Activated naive CD8-positive, alpha-beta T cell treated with anti-CD3 and anti-CD28 coated beads, Interleukin-2, amount 10 ng/mL, durations not matched to agents 7 days and 5 days (primary cell): ENCODE results near the gene SLC35B1. TPM values are rescaled to one million over a fixed set of nuclear protein-coding genes. Genes with fewer than 3 reads are reported as not detected.

ENCODE experiments used
- ATAC-seq: fragments of 150-1000 bp; cut with Tn5 transposase; one replicate; pipeline ENCODE4 v1.10.0; 2021; ENCODE audit warnings: low read depth, moderate library complexity
- POLR2A ChIA-PET: fragments of 350-600 bp; sonication (Branson Sonifier 250); formaldehyde crosslinking; loops from one replicate; lab custom pipeline; 2021; ENCODE audit warnings: antibody characterized with exemption; lab: Charles Lee
- DNase-seq: peaks from one replicate; pipeline ENCODE4 v3.0.0; 2021
- H3K27ac Mint-ChIP-seq: one replicate; pipeline ENCODE4 v1.8.0; 2022; ENCODE audit warnings: mild to moderate bottlenecking, mixed read lengths
- H3K27me3 Mint-ChIP-seq: one replicate; pipeline ENCODE4 v1.8.0; 2022; ENCODE audit warnings: mild to moderate bottlenecking, moderate library complexity, mixed read lengths
- H3K36me3 Mint-ChIP-seq: one replicate; pipeline ENCODE4 v1.8.0; 2021; ENCODE audit warnings: mild to moderate bottlenecking, mixed read lengths
- H3K4me1 Mint-ChIP-seq: one replicate; pipeline ENCODE4 v1.8.0; 2021; ENCODE audit warnings: mixed read lengths
- H3K4me3 Mint-ChIP-seq: one replicate; pipeline ENCODE4 v1.8.0; 2022; ENCODE audit warnings: mild to moderate bottlenecking, moderate library complexity, mixed read lengths
- H3K9me3 Mint-ChIP-seq: one replicate; pipeline ENCODE4 v1.8.0; 2021; ENCODE audit warnings: mixed read lengths
- total RNA-seq, 2 experiments: library from RNA; stranded (reverse); gene quantifications; one replicate each; pipeline ENCODE4 v1.2.3, GENCODE V29; 2021

SLC35B1 gene
- total RNA-seq, 2 experiments from 2014 or later = 45.9 to 48.5 TPM

DNA sequence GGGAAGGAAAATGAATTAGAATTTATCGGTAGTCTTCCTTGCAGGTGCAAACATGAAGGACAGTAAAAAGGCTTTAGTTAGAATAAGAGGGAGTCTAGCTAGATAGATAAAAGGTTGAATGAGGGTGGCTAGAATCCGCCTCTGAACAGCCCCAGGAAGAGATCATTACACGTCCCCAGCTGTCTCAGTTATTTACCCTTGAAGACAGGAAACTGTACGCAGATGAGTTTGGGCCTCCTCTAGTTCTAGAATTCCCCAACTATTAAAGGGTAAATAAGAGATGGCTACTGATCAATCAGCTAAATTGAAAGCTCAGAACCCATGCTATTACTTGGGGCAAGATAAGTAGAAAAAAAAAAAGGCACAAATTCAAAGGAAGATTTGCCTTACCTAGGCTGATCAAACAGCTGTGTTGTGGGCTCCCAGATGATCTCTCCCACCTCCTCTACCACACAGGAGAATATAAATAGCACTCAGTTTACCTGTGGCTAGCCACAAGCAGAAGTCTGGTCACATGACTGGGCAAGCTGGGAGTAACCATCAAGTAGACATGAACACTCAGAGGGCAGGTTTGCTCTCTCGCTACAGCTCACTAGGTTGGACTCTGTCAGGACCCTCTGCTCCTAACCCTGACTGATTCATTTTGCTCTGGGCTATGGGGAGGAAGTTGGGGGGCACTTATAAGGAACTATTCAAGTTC is 39.2 kb upstream of the SLC35B1 start:
- Mint-ChIP-seq H3K9me3 (no peaks in the 10 kb centered on the region), H3K4me3 (peak overlapping the region; percentile 79)

DNA sequence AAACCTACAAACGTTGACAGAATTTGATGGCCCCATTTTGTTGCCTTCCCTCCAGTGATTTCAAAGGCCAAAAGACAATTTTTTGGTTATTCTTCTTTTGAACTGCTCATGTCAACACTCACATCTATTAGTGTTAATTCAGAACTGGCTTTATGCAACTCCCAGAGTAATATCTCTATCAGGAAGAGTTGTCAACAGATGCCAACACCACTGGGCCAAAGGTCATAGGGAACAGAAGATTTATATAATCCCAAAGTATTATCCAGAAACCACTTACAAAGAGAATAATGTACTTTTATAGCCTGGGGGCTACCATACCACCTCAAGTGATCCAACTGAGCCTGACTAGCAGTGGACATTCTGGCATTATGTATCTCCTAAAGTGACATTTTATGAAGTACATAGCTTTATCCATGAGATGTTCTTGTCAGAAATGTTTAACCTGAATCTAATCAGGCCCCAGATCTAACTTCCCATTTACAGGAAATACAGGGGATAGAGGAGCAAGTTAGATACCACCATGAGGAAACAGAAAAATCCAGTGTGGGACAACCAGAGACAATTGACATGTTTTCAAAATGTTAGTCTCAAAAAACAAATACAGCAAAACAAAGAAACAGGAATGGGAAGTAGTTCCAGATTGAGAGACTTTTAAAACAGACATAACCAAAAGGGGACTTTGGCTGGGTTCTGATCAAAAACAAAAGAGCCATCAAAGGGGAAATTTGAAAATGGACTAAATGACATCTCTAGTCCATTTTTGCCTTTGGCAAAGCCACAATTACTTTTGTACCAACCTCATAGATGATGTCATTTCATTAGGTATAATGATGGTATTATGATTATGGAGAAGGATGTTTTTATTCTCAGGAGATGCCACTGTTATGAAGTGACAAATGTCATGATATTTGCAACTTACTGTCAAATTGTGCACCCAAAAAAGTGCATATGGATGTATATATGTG is 37.7 kb upstream of the SLC35B1 start:
- Mint-ChIP-seq H3K9me3 (no peaks in the 10 kb centered on the region), H3K27me3 (no peaks in the 10 kb centered on the region), H3K27ac (peak overlapping the region; percentile 85), H3K4me1 (peaks cover 75% of the 10 kb centered on the region), H3K36me3 (peaks cover 20% of the 10 kb centered on the region), H3K4me3 (peak overlapping the region; percentile 79)
- POLR2A ChIA-PET = interaction anchor here (5.3 kb wide), 1 partner anchor 17 kb away, joined by 76 read pairs; the partner anchor contains the start of gene FAM117A
- DNase-seq (no peak), ATAC-seq (no peak)

More for the DNA sequence above, 39.2 kb upstream of the SLC35B1 start:
- Mint-ChIP-seq H3K27me3 (no peaks in the 10 kb centered on the region), H3K4me1 (peaks cover 60% of the 10 kb centered on the region), H3K27ac (peak overlapping the region; percentile 85), H3K36me3 (peaks cover 20% of the 10 kb centered on the region)
- POLR2A ChIA-PET = interaction anchor here (0.6 to 5.3 kb wide), 9 partner anchors 9 to 41 kb away, joined by 3 to 76 read pairs (median 5); partner anchors contain the start of genes FAM117A, KAT7 and SLC35B1
- ATAC-seq (peak; percentile 71), DNase-seq (no peak)

DNA sequence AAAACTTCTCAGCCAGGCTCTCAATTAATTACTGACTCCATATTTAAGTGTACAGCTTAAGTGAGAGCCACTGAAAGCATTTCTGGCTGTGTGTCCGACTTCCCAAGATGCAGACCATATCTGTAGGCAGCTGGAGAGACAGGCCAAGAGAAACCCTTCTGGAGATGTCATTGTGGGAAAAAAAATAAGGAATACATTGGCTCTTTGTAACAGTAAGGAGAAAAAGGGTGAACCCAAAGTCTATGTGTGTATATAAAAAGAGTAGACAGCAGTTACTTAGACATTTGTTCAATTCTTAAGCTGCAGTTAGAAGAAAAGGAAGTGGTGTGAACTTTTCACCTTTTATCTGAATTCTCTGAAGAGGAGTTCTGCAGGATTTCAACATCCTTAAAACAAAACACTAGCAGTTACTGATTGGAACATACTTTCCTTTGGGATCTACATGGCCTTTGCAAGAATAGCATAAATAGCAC is 34.4 kb upstream of the SLC35B1 start:
- DNase-seq (no peak), ATAC-seq (no peak)
- Mint-ChIP-seq H3K36me3 (peaks cover 27% of the 10 kb centered on the region), H3K4me3 (peak overlapping the region; percentile 92), H3K27ac (peak overlapping the region; percentile 99), H3K27me3 (no peaks in the 10 kb centered on the region), H3K4me1 (peaks cover 74% of the 10 kb centered on the region), H3K9me3 (no peaks in the 10 kb centered on the region)
- POLR2A ChIA-PET = interaction anchor here (1.4 to 5.7 kb wide), 3 partner anchors 20 to 46 kb away, joined by 5 to 68 read pairs (median 7); partner anchors contain the start of genes FAM117A, KAT7 and SLC35B1

DNA sequence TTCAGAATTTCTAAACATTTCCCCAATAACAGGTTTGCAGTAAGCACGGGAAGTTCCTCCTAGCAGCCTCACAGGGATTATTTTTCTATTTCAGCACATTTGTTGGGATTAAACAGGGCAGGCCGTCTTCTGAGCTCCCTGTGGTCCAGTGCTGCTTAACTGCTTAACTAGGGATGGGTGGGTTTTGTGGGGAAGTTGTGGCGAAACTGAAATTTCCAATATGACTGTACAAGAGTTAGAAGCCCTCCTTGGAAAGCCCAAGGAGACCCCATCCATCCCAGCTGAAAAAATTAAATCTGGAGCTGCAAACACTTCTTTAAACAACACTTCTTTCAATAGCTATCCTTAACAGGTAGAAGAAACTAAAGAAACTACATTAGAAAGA is 33.9 kb upstream of the SLC35B1 start:
- Mint-ChIP-seq H3K4me1 (peaks cover 69% of the 10 kb centered on the region), H3K9me3 (no peaks in the 10 kb centered on the region), H3K27me3 (no peaks in the 10 kb centered on the region), H3K4me3 (peak overlapping the region; percentile 92), H3K27ac (peak overlapping the region; percentile 99), H3K36me3 (peaks cover 27% of the 10 kb centered on the region)
- ATAC-seq (no peak), DNase-seq (no peak)
- POLR2A ChIA-PET = interaction anchor here (0.8 to 5.7 kb wide), 3 partner anchors 21 to 47 kb away, joined by 3 to 68 read pairs (median 7); partner anchors contain the start of genes FAM117A, KAT7 and SLC35B1

DNA sequence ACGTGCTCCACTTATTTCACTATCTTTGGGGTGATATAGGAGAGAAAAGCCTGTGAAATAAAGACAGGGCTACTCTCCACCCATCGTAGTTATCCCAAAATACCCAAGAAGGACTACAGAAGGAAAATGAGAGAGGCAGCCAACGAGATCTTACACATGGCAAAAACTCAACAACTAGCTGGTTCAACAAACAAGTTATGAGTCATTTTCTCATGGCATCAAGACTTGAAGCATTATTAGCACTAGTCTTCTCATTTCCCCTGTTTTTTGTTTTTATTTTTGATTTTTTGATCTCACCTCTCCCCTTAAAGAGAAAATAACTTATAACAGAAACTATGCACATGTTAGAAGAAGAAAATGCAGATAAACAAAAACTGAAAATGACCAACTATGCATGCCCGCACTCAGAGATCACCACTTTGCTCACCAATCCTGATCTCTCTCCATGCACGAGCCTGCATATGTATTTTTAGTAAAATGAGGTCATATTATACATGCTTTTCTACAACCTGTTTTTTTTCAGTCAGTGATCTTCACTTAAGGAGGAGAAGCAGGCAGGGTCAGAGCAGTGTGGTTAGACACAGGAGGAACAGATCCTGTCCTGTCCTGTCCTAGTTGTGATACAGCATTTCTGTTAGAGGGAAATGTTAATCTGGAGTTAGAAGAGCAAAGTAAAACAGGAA is 33.4 kb upstream of the SLC35B1 start:
- Mint-ChIP-seq H3K27ac (peak overlapping the region; percentile 99), H3K9me3 (no peaks in the 10 kb centered on the region), H3K27me3 (no peaks in the 10 kb centered on the region), H3K4me3 (peak overlapping the region; percentile 92), H3K36me3 (peaks cover 30% of the 10 kb centered on the region), H3K4me1 (peaks cover 66% of the 10 kb centered on the region)
- POLR2A ChIA-PET = interaction anchor here (0.6 to 5.7 kb wide), 5 partner anchors 12 to 54 kb away, joined by 3 to 68 read pairs (median 4); partner anchors contain the start of genes FAM117A, KAT7 and SLC35B1
- DNase-seq (no peak), ATAC-seq (no peak)

DNA sequence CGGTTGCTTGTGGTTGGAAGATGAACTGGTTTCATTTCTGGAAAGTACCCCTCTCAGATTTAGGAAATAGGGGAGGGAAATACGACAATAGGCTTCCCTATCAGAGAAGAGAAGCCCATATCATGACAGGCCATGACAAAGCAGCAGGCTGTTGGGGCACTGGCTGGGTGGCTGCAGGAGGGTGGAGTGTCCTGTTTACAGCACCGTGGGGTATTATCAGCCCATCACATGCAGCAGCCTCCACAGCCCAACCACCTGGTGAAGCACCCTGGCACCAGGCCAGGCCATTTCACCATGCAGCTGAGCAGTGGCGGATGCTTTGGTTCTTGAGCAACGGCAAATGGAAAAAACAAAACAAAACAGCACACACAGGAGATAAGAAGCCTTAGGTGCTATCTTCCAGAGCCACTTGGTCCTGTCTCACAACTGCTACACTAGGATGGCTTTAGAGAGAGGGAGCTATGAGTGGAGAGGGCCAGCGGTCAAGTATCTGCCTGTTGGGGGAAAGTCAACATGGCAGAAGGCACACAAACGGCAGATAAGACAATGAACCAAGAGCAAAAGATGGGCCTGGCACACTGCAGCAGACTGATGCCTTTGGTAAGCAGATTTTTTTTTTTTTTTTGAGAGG is 32.0 kb upstream of the SLC35B1 start:
- Mint-ChIP-seq H3K9me3 (no peaks in the 10 kb centered on the region), H3K36me3 (peaks cover 24% of the 10 kb centered on the region), H3K4me1 (peaks cover 55% of the 10 kb centered on the region), H3K4me3 (peak overlapping the region; percentile 92), H3K27ac (peak overlapping the region; percentile 99), H3K27me3 (no peaks in the 10 kb centered on the region)
- POLR2A ChIA-PET = interaction anchor here (1.0 to 5.7 kb wide), 7 partner anchors 9 to 78 kb away, joined by 3 to 68 read pairs (median 5); partner anchors contain the start of genes FAM117A, KAT7, SLC35B1 and SPOP
- peak; percentile 96 for ATAC-seq
- DNase-seq = peak; percentile 81

DNA sequence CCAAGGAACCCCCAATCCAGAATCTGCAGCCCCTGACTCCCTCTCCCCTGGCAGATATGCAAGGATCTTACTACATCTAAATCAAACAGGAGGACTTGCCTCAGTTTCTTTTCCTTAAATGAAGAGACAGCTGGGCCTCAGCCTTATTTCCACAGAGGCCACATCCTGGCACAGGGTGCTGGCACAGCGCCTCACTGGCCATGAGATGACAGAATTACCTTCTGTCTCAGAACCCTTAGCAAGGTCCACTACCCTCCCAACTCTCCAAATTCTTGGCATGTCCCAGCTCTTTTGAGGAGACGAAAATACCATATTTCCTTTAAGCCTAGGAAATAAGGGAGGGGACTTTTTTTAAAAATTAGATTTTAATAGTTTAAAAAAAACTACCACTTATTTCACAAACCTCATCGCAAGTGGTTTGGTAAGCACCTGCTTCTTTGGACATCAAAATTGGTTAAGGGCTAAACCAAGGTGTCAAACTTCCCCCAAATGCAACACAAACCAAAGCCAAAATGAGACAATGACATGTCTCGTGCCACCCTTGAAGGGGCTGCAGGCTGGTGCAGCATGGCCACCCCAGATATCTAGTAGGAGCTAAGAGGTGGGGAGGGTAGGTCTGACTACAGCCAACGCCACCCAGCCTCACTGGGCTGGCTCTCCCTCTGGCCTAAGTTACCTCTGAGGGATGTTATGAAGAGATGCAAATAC is 30.8 kb upstream of the SLC35B1 start:
- POLR2A ChIA-PET = interaction anchor here (1.0 to 5.7 kb wide), 6 partner anchors 9 to 80 kb away, joined by 4 to 68 read pairs (median 4); partner anchors contain the start of genes FAM117A and SLC35B1
- Mint-ChIP-seq H3K27ac (peak overlapping the region; percentile 99), H3K27me3 (no peaks in the 10 kb centered on the region), H3K4me3 (peak overlapping the region; percentile 92), H3K4me1 (peaks cover 55% of the 10 kb centered on the region), H3K36me3 (peaks cover 25% of the 10 kb centered on the region), H3K9me3 (no peaks in the 10 kb centered on the region)
- DNase-seq (no peak), ATAC-seq (no peak)

DNA sequence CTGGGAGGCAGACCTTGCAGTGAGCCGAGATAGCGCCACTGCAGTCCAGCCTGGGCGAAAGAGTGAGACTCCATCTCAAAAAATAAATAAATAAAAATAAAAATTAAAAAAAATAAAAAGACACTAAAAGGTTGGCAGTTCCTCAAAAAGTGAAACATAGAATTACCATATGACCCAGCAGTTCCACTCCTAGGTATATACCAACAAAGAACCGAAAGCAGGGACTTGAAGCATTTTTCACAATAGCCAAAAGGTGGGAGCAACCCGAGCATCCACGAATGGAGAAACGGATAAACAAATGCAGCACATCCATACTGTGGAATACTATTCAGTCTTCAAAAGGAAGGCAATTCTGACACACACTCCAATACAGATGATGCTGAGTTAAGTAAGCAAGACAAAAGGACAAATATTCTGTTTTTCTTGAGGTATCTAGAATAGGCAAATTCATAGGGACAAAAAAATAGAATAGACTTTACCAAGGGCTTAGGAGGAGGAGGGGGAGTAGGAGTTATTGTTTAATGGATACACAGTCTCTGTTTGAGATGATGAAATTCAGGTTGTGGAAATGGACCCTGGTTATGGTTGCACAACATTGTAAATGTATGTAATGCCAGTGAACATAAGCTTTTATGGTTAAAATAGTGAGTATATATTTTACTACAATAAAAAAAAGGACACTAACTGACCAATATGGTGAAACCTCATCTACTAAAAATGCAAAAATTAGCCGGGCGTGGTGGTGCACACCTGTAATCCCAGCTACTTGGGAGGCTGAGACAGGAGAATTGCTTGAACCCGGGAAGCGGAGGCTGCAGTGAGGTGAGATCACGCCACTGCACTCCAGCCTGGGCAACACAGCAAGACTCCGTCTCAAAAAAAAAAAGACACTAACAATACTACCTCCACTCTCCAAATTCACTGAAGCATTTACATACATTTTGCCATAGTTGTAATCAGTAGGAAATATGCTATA is 27.0 kb upstream of the SLC35B1 start:
- POLR2A ChIA-PET = no interaction called here
- Mint-ChIP-seq H3K36me3 (peaks cover 31% of the 10 kb centered on the region), H3K4me1 (peaks cover 32% of the 10 kb centered on the region), H3K9me3 (no peaks in the 10 kb centered on the region), H3K4me3 (no peak overlapping the region), H3K27me3 (no peaks in the 10 kb centered on the region), H3K27ac (no peak overlapping the region)
- no peak for ATAC-seq
- no peak for DNase-seq

DNA sequence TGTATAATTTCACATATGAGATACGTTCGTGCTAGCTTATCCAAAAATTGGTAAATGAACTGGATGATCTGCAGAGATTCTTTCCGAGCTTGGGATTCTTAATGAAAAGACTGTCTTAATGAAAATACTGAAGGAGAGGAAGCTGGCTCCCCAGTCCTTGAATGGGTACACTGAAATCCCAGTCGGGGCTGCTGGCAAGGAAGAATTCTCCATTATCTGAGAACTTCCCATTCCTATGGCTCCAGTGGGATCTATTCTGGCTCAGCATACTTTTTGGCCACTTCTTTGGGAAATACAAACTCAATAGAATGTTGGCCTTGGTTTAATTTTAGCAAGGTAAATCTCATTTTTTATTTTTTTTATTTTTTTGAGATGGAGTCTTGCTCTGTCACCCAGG is 23.7 kb upstream of the SLC35B1 start:
- ATAC-seq (no peak), DNase-seq (no peak)
- H3K4me3 Mint-ChIP-seq = no peak overlapping the region
- H3K27me3 Mint-ChIP-seq = no peaks in the 10 kb centered on the region
- no peaks in the 10 kb centered on the region for H3K9me3 Mint-ChIP-seq
- H3K36me3 Mint-ChIP-seq = peaks cover 24% of the 10 kb centered on the region
- H3K4me1 Mint-ChIP-seq = peaks cover 22% of the 10 kb centered on the region
- no peak overlapping the region for H3K27ac Mint-ChIP-seq
- POLR2A ChIA-PET = interaction anchor here (1.1 kb wide), 1 partner anchor 23 kb away, joined by 4 read pairs; the partner anchor contains the start of gene SLC35B1

DNA sequence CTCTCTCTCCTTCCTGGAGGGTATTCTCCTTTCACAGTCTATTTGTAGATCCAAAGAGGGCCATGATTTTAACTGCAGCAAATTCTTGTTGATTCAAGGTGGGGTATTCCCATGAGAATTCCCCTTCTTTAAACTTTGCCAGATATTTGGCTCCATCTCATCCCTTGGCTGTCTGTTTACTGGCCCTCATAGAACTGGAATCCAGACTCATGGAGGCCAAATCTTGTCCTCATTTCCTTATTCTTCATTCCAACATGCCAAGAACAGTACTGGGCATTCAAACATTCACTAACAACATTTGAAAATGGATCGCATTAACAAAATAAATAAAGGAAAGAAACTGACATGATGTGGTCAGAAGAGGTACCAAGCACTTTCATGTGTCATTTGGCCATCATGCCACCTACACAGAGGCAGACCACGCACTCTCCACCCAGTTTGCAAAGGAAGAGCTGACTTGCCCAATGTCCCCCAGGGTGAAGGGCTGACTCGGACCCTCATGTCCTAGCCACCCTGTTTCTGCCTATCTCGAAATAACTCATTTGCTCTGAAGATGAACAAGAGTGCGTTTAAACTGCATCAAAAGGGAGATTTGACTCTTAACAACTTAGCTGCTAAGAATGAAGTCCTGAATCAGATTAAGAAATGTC is 23.1 kb upstream of the SLC35B1 start:
- Mint-ChIP-seq H3K4me3 (no peak overlapping the region), H3K27me3 (no peaks in the 10 kb centered on the region), H3K27ac (no peak overlapping the region), H3K4me1 (peaks cover 22% of the 10 kb centered on the region), H3K9me3 (no peaks in the 10 kb centered on the region), H3K36me3 (peaks cover 22% of the 10 kb centered on the region)
- no peak for ATAC-seq
- POLR2A ChIA-PET = no interaction called here
- no peak for DNase-seq
